ENCODE data around the gene TAF15.

DNA sequence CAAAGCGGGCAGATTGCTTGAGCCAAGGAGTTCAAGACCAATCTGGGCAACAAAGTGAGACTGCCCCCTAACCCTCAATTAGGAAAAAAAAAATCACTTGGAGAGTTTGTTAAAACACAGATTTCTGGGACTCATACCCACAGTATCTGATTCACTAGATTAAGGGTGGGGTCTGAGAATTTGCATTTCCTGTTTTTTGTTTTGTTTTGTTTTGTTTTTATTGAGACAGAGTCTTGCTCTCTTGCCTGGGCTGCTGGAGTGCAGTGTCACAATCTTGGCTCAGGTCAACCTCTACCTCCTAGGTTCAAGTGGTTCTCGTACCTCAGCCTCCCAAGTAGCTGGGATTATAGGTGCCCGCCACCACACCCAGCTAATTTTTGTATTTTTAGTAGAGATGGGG is 58.3 kb downstream of the TAF15 start:
- TF ChIP-seq, protein P1, sequence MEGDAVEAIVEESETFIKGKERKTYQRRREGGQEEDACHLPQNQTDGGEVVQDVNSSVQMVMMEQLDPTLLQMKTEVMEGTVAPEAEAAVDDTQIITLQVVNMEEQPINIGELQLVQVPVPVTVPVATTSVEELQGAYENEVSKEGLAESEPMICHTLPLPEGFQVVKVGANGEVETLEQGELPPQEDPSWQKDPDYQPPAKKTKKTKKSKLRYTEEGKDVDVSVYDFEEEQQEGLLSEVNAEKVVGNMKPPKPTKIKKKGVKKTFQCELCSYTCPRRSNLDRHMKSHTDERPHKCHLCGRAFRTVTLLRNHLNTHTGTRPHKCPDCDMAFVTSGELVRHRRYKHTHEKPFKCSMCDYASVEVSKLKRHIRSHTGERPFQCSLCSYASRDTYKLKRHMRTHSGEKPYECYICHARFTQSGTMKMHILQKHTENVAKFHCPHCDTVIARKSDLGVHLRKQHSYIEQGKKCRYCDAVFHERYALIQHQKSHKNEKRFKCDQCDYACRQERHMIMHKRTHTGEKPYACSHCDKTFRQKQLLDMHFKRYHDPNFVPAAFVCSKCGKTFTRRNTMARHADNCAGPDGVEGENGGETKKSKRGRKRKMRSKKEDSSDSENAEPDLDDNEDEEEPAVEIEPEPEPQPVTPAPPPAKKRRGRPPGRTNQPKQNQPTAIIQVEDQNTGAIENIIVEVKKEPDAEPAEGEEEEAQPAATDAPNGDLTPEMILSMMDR (IDR thresholded peaks at IDR 0.05; ENCODE audit: low read length), result no peak
- TF ChIP-seq EZH2 (IDR thresholded peaks at IDR 0.05; ENCODE audit: borderline replicate concordance, low read length), result no peak

Data from OCI-LY1 (cell line).